CD8-positive, alpha-beta memory T cell (primary cell): ENCODE measurements around the gene TFR2. TPM values are rescaled to one million over a fixed set of nuclear protein-coding genes. Genes with fewer than 3 reads are reported as not detected.

ENCODE experiments used
- CTCF ChIA-PET: fragments of 350-600 bp; sonication (Branson Sonifier 250); formaldehyde crosslinking; loops from one replicate; lab custom pipeline; 2021; ENCODE audit warnings: antibody characterized with exemption; lab: Charles Lee
- POLR2A ChIA-PET: fragments of 350-600 bp; sonication (Branson Sonifier 250); formaldehyde crosslinking; loops from one replicate; lab custom pipeline; 2021; ENCODE audit warnings: antibody characterized with exemption; lab: Charles Lee
- DNase-seq, 5 donors: peaks; one replicate each; pipeline versions ENCODE4 v3.0.0 to v3.0.0-alpha.2; 2020 to 2022; ENCODE audit warnings: mixed read lengths in 1 of 5
- H3K27ac ChIP-seq: one replicate; pipeline ENCODE4 v1.7.0; 2013; ENCODE audit warnings: low read depth, mild to moderate bottlenecking, low read length, moderate library complexity
- H3K27me3 ChIP-seq: 2 replicates; pipeline ENCODE4 v1.7.0; 2013; ENCODE audit warnings: low read length, mild to moderate bottlenecking; ENCODE audit not compliant: insufficient read depth, poor library complexity, severe bottlenecking
- H3K36me3 ChIP-seq: 2 replicates; pipeline ENCODE4 v1.7.0; 2013; ENCODE audit warnings: mild to moderate bottlenecking, low read length, moderate library complexity; ENCODE audit not compliant: insufficient read depth
- H3K4me1 ChIP-seq: 2 replicates; pipeline ENCODE4 v1.7.0; 2013; ENCODE audit warnings: mild to moderate bottlenecking, low read length, moderate library complexity; ENCODE audit not compliant: insufficient read depth
- H3K4me3 ChIP-seq: 2 replicates; pipeline ENCODE4 v1.7.0; 2013; ENCODE audit warnings: mild to moderate bottlenecking, low read length
- H3K9me3 ChIP-seq: 2 replicates; pipeline ENCODE4 v1.7.0; 2013; ENCODE audit warnings: mild to moderate bottlenecking, low read length
- H3K27ac Mint-ChIP-seq, 8 donors: one replicate each; pipeline ENCODE4 v1.8.0; 2020 to 2021; ENCODE audit warnings: mixed read lengths in 8 of 8, mild to moderate bottlenecking in 6 of 8, inconsistent platforms in 3 of 8, moderate library complexity in 3 of 8
- H3K27me3 Mint-ChIP-seq, 2 donors: one replicate each; pipeline ENCODE4 v1.8.0; 2020 to 2021; ENCODE audit warnings: mixed read lengths in 2 of 2, mild to moderate bottlenecking in 1 of 2, moderate library complexity in 1 of 2
- H3K36me3 Mint-ChIP-seq, 3 donors: one replicate each; pipeline ENCODE4 v1.8.0; 2020 to 2021; ENCODE audit warnings: mixed read lengths in 3 of 3, inconsistent platforms in 1 of 3, mild to moderate bottlenecking in 1 of 3
- H3K4me1 Mint-ChIP-seq, 3 donors: one replicate each; pipeline ENCODE4 v1.8.0; 2020 to 2021; ENCODE audit warnings: mixed read lengths in 3 of 3, inconsistent platforms in 1 of 3, mild to moderate bottlenecking in 1 of 3
- H3K4me3 Mint-ChIP-seq, 7 donors: one replicate each; pipeline ENCODE4 v1.8.0; 2020 to 2021; ENCODE audit warnings: mixed read lengths in 7 of 7, mild to moderate bottlenecking in 6 of 7, moderate library complexity in 4 of 7, inconsistent platforms in 2 of 7
- H3K9me3 Mint-ChIP-seq, 5 donors: one replicate each; pipeline ENCODE4 v1.8.0; 2020 to 2022; ENCODE audit warnings: mixed read lengths in 5 of 5, mild to moderate bottlenecking in 3 of 5, moderate library complexity in 2 of 5, inconsistent platforms in 1 of 5
- polyA plus RNA-seq: library from polyadenylated mRNA; unstranded; fragments of 300-500 nt; fragmentation: Illumina TruSeq; gene quantifications from one replicate; pipeline ENCODE4 v1.2.3, GENCODE V29; 2021
- total RNA-seq, 2 experiments: library from RNA; stranded (reverse); gene quantifications; one replicate each; pipeline ENCODE4 v1.2.3, GENCODE V29; 2021

TFR2 gene
- total RNA-seq (10 to 100 TPM; 14.6 to 17.7 TPM), polyA plus RNA-seq (2.7 TPM)

DNA sequence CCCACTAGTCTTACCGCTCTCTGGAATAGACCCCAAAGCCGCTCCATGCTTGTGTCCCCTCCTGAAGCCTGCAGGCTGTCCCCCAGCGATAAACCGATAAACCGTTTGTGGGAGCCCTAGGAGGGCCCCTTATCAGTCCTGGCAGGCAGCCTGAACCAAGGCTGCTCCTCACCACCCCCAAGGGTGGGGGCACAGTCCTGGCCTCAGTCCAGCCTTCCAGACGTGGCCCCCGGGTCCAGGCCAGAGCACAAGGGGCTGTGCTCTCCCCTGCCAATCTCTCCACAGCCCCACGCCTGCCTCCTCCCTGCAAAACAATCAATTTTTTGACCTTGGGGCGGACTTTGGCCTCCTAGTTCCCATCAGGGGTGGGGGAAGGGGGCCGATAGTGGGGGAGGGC, at the start of gene TFR2:
Gene TFR2 (minus strand): TSS at position 90 of the 397 bp plus-strand sequence. CDS start 43 bp downstream, at position 47.
- H3K4me3 Mint-ChIP-seq: no peak within 1 kb of the TSS
- DNase-seq: no peak
- Histone ChIP-seq H3K9me3 (no peaks in the 10 kb centered on the region), H3K27ac (peak within 1 kb of the TSS; percentile 73), H3K4me3 (no peak within 1 kb of the TSS), H3K4me1 (no peaks in the 10 kb centered on the region), H3K27me3 (no peaks in the 10 kb centered on the region), H3K36me3 (no peaks in the 10 kb centered on the region)
- H3K9me3 Mint-ChIP-seq: no peaks in the 10 kb centered on the region
- H3K36me3 Mint-ChIP-seq: no peaks in the 10 kb centered on the region
- H3K4me1 Mint-ChIP-seq: no peaks in the 10 kb centered on the region
- no peak within 1 kb of the TSS for H3K27ac Mint-ChIP-seq
- POLR2A ChIA-PET: no interaction called here
- CTCF ChIA-PET: interaction anchor here (1.0 kb wide), 1 partner anchor 9 kb away, joined by 5 read pairs; no protein-coding TSS in a partner anchor
- peaks cover 3 to 13% of the 10 kb centered on the region in 2 donors for H3K27me3 Mint-ChIP-seq

DNA sequence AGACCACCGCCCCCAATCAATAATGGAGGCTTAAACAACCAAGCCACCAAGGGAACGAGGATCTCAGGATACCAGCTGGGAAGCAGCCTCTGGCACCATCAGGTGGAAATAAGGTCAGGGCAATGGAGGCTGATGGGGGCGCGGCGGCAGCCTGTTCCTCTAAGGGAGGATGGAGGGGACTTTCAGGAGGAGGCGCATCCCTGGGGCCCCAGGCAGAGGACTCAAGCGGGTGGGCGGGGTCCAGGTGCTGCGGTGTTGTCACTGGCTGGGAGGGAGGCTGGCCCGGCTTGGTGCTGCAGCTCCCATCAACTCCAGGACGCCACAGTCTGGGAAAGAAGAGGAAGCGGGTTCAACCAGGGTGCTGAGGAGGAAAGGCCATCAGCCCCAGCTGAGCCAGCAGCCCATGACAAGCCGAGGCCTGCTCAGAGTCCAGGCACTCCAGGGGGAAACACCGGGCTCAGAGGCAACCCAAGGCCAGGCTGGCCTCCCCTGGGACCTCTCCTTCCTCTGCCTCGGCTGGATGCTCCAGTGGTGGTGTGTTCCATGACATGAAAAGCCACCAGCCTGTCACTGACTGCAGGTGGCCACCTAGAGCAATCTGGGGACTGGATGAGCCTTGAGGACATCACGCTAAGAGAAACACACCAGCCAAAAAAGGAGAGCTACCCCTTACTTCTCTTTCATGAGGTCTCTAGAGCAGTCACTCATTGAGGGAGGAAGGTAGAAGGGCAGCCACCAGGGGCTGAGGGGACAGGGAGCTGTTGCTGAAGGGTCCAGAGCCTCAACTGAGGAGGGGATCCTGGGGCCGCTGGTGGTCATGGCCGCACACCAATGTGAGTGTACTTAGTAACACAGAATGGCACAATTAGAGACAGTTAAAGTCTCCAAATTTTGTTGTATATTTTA, 48.1 kb upstream of the TFR2 start:
- DNase-seq: no peak
- no peaks in the 10 kb centered on the region for H3K9me3 Mint-ChIP-seq
- peak overlapping the region in 5 of 8 donors; percentile 17 to 93 (median 63) for H3K27ac Mint-ChIP-seq
- Histone ChIP-seq H3K27me3 (no peaks in the 10 kb centered on the region), H3K36me3 (peaks cover 11% of the 10 kb centered on the region), H3K4me3 (no peak overlapping the region), H3K4me1 (peaks cover 26% of the 10 kb centered on the region), H3K9me3 (no peaks in the 10 kb centered on the region), H3K27ac (no peak overlapping the region)
- no peaks in the 10 kb centered on the region for H3K27me3 Mint-ChIP-seq
- CTCF ChIA-PET: interaction anchor here (1.1 to 9.0 kb wide), 10 partner anchors 10 to 163 kb away, joined by 3 to 120 read pairs (median 6); partner anchors contain the start of genes FBXO24, LRCH4, MOSPD3 and POP7
- peak overlapping the region in 1 of 7 donors; percentile 79 for H3K4me3 Mint-ChIP-seq
- H3K4me1 Mint-ChIP-seq: peaks cover 27 to 39% (median 32%) of the 10 kb centered on the region in 3 donors
- H3K36me3 Mint-ChIP-seq: peaks cover 0 to 58% (median 2%) of the 10 kb centered on the region in 3 donors
- POLR2A ChIA-PET: interaction anchor here (1.0 to 1.9 kb wide), 6 partner anchors 10 to 259 kb away, joined by 3 to 10 read pairs (median 4); partner anchors contain the start of genes FBXO24 and LRCH4

- H3K9me3 ChIP-seq: no peaks in the 10 kb centered on the region
- H3K36me3 Mint-ChIP-seq: peaks cover 0 to 65% (median 2%) of the 10 kb centered on the region in 3 donors
- DNase-seq: no peak
- peak overlapping the region in 5 of 8 donors; percentile 17 to 93 (median 77) for H3K27ac Mint-ChIP-seq
- H3K4me3 Mint-ChIP-seq: no peak overlapping the region
- POLR2A ChIA-PET: interaction anchor here (1.0 to 1.4 kb wide), 3 partner anchors 9 to 258 kb away, joined by 3 to 10 read pairs (median 3); no protein-coding TSS in a partner anchor
- H3K4me3 ChIP-seq: no peak overlapping the region
- CTCF ChIA-PET: interaction anchor here (1.5 to 9.0 kb wide), 6 partner anchors 9 to 164 kb away, joined by 5 to 120 read pairs (median 6); partner anchors contain the start of genes POP7 and SLC12A9
- peaks cover 27 to 39% (median 32%) of the 10 kb centered on the region in 3 donors for H3K4me1 Mint-ChIP-seq
- no peaks in the 10 kb centered on the region for H3K9me3 Mint-ChIP-seq
- no peak overlapping the region for H3K27ac ChIP-seq
- peaks cover 11% of the 10 kb centered on the region for H3K36me3 ChIP-seq
- H3K27me3 ChIP-seq: no peaks in the 10 kb centered on the region
- H3K4me1 ChIP-seq: peaks cover 26% of the 10 kb centered on the region
- no peaks in the 10 kb centered on the region for H3K27me3 Mint-ChIP-seq
Measured at GRCh38 chr7:100688326-100688860, 47.0 kb upstream of the TFR2 start.

- H3K9me3 ChIP-seq: no peaks in the 10 kb centered on the region
- DNase-seq: no peak
- Mint-ChIP-seq H3K36me3 (peaks cover 0 to 62% (median 2%) of the 10 kb centered on the region in 3 donors), H3K4me1 (peaks cover 21 to 34% (median 30%) of the 10 kb centered on the region in 3 donors), H3K27me3 (no peaks in the 10 kb centered on the region), H3K4me3 (no peak overlapping the region), H3K27ac (peak overlapping the region in 4 of 8 donors; percentile 26 to 77 (median 54)), H3K9me3 (no peaks in the 10 kb centered on the region)
- POLR2A ChIA-PET: interaction anchor here (0.6 to 1.4 kb wide), 2 partner anchors 104 to 124 kb away, joined by 3 to 5 read pairs; no protein-coding TSS in a partner anchor
- CTCF ChIA-PET: interaction anchor here (1.5 to 1.8 kb wide), 2 partner anchors 124 to 128 kb away, joined by 5 to 7 read pairs; no protein-coding TSS in a partner anchor
- H3K27me3 ChIP-seq: no peaks in the 10 kb centered on the region
- no peak overlapping the region for H3K27ac ChIP-seq
- no peak overlapping the region for H3K4me3 ChIP-seq
- peaks cover 20% of the 10 kb centered on the region for H3K4me1 ChIP-seq
- H3K36me3 ChIP-seq: peaks cover 11% of the 10 kb centered on the region
Measured at GRCh38 chr7:100687751-100688300, 46.5 kb upstream of the TFR2 start.

DNA sequence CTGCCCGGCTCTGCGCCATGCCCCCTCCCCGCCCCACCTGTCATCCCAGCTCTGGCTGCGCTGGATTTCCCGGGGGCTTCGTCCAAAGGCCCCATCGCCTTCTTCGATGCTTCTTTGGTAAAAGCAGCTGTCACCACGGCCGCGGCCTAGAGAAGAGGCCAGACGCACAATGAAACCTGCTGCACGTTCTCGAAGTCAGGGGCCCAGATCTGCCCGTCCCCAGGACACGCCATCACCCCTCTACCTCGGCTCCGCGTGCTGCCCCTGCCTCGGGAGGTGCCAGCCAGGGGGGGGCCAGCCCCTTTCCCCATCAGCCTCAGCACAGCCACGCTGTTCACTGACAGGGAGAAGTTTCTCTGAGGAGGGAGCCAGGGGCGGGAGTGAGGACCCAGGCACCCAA, 45.9 kb upstream of the TFR2 start:
- Histone ChIP-seq H3K4me3 (no peak overlapping the region), H3K27me3 (no peaks in the 10 kb centered on the region), H3K4me1 (peaks cover 15% of the 10 kb centered on the region), H3K9me3 (no peaks in the 10 kb centered on the region), H3K36me3 (peaks cover 11% of the 10 kb centered on the region), H3K27ac (no peak overlapping the region)
- ChIA-PET POLR2A (interaction anchor here (0.6 kb wide), 1 partner anchor 123 kb away, joined by 5 read pairs; no protein-coding TSS in a partner anchor), CTCF (interaction anchor here (1.8 kb wide), 1 partner anchor 128 kb away, joined by 7 read pairs; no protein-coding TSS in a partner anchor)
- H3K9me3 Mint-ChIP-seq: no peaks in the 10 kb centered on the region
- no peak for DNase-seq
- H3K4me1 Mint-ChIP-seq: peaks cover 16 to 28% (median 24%) of the 10 kb centered on the region in 3 donors
- H3K36me3 Mint-ChIP-seq: peaks cover 0 to 65% (median 2%) of the 10 kb centered on the region in 3 donors
- H3K4me3 Mint-ChIP-seq: no peak overlapping the region
- no peaks in the 10 kb centered on the region for H3K27me3 Mint-ChIP-seq
- H3K27ac Mint-ChIP-seq: no peak overlapping the region

- peaks cover 12% of the 10 kb centered on the region for H3K4me1 ChIP-seq
- H3K27ac ChIP-seq: no peak overlapping the region
- Mint-ChIP-seq H3K4me3 (no peak overlapping the region), H3K36me3 (peaks cover 0 to 68% (median 2%) of the 10 kb centered on the region in 3 donors), H3K27ac (no peak overlapping the region), H3K27me3 (no peaks in the 10 kb centered on the region), H3K9me3 (no peaks in the 10 kb centered on the region), H3K4me1 (peaks cover 11 to 23% (median 20%) of the 10 kb centered on the region in 3 donors)
- no peak for DNase-seq
- no peak overlapping the region for H3K4me3 ChIP-seq
- CTCF ChIA-PET: interaction anchor here (1.2 kb wide), 1 partner anchor 18 kb away, joined by 3 read pairs; no protein-coding TSS in a partner anchor
- no peaks in the 10 kb centered on the region for H3K9me3 ChIP-seq
- peaks cover 11% of the 10 kb centered on the region for H3K36me3 ChIP-seq
- H3K27me3 ChIP-seq: no peaks in the 10 kb centered on the region
- POLR2A ChIA-PET: no interaction called here
Measured at GRCh38 chr7:100686822-100687211, 45.5 kb upstream of the TFR2 start.

DNA sequence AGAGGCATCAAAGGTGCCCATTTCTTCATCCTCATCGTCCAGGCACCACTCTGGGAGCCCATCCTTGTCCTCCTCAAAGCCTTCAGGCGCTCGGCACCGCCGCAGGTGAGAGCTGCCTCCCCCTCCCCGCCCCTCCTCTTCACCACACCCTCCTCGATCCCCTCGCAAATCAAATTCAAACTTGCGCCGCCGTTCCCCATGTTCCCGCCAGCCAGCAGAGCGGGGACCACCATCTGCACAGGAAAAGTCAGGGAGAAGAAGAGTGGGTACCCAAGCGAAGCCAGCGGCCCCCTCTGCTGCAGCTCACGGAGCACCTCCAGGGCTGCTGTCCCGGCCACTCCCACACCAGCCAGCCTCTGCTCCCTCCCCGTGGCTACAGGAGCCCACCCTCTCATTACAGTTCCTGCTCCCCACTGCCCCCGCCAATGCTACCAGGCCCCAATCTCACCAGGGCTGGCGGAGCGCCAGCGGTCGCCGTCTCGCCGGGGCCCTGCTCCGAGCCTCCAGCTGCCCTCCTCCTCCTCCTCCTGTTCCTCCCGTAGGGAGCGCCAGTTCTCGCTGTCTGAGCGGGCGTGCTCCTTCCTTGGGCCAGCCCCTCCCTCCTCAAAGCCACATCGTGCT, 45.0 kb upstream of the TFR2 start:
- H3K9me3 Mint-ChIP-seq: no peaks in the 10 kb centered on the region
- no peak overlapping the region for H3K27ac Mint-ChIP-seq
- peaks cover 7 to 23% (median 20%) of the 10 kb centered on the region in 3 donors for H3K4me1 Mint-ChIP-seq
- DNase-seq: no peak
- peaks cover 0 to 69% (median 2%) of the 10 kb centered on the region in 3 donors for H3K36me3 Mint-ChIP-seq
- H3K27me3 Mint-ChIP-seq: no peaks in the 10 kb centered on the region
- no peak overlapping the region for H3K4me3 Mint-ChIP-seq
- Histone ChIP-seq H3K4me3 (no peak overlapping the region), H3K4me1 (peaks cover 11% of the 10 kb centered on the region), H3K27me3 (no peaks in the 10 kb centered on the region), H3K36me3 (peaks cover 11% of the 10 kb centered on the region), H3K27ac (no peak overlapping the region), H3K9me3 (no peaks in the 10 kb centered on the region)
- ChIA-PET CTCF (interaction anchor here (1.2 to 1.3 kb wide), 2 partner anchors 18 to 123 kb away, joined by 3 read pairs; no protein-coding TSS in a partner anchor), POLR2A (no interaction called here)
